Measurements from ENCODE around the gene IRAK4.
A peak's percentile ranks its signal among the peaks of the same experiment; 100 is the strongest.

The IRAK4 gene

DNA sequence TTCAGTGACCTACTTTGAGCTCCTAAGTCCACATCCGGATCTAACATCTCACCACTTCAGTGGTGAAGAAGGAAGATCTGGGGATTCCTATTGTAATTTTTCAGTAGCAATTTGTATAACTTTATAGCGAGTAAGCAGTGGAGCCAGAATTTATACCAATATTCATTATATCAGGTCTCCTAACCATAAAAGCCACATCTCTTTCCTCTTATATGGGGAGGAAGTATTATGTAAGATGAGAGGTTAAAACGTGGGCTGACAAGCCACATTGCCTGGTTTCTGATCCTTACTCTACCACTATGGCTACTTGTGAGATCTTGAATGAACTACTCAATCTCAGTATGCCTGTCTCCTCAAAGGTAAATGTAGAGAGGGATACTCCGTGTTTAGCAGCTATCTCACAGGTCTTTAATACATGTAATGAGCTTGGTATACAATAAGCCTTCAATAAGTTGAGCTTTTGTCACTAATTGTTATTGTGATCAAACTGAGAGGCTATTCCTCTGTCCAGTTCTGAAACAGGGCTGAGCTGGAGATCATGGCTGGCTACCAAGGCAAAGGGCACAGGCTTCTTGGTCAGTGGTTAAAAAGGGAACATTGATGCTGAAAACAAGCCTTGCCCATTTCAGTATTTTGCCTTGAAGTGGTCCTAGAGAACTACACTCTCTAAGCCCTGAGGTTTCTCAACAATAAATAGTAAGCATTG, 73.9 kb downstream of the IRAK4 start:
- Histone ChIP-seq H3K36me3 (ENCODE audit: insufficient read depth, low read length) (no peaks in the 10 kb centered on the region), H3K27ac (ENCODE audit: low read depth, low read length) (no peak overlapping the region), H3K27me3 (ENCODE audit: insufficient read depth, low read length) (no peaks in the 10 kb centered on the region), H3K4me3 (ENCODE audit: low read depth, low read length) (no peak overlapping the region), H3K4me1 (ENCODE audit: control insufficient read depth, insufficient read depth, low read length, unreplicated experiment) (peaks cover 5% of the 10 kb centered on the region), H3K79me2 (ENCODE audit: control insufficient read depth, insufficient read depth, low read length, unreplicated experiment) (no peaks in the 10 kb centered on the region), H2AFZ (ENCODE audit: low read length, unreplicated experiment) (no peak overlapping the region)

DNA sequence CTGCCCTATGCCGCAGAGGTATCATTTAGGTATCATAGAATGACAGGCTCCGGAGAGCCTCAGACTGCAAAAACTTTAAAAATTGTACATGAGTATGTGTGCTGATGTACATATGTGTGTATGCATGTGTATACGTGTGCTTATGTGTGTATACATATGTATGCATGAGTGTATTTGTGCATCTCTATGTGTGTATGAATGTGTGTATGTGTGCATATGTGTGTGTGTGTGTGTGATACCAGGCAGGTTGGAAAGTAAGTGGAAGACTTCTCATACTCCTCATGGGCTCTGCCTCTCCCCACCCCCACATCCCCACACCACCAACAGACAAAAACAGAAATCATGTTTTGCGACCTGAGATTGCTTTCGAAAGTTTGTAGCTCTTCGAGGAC, 76.5 kb downstream of the IRAK4 start:
- Histone ChIP-seq H3K27ac (ENCODE audit: low read depth, low read length) (no peak overlapping the region), H3K79me2 (ENCODE audit: control insufficient read depth, insufficient read depth, low read length, unreplicated experiment) (no peaks in the 10 kb centered on the region), H3K4me3 (ENCODE audit: low read depth, low read length) (peak overlapping the region; percentile 93), H3K36me3 (ENCODE audit: insufficient read depth, low read length) (no peaks in the 10 kb centered on the region), H3K27me3 (ENCODE audit: insufficient read depth, low read length) (no peaks in the 10 kb centered on the region), H2AFZ (ENCODE audit: low read length, unreplicated experiment) (peak overlapping the region; percentile 94), H3K4me1 (ENCODE audit: control insufficient read depth, insufficient read depth, low read length, unreplicated experiment) (peaks cover 5% of the 10 kb centered on the region)

DNA sequence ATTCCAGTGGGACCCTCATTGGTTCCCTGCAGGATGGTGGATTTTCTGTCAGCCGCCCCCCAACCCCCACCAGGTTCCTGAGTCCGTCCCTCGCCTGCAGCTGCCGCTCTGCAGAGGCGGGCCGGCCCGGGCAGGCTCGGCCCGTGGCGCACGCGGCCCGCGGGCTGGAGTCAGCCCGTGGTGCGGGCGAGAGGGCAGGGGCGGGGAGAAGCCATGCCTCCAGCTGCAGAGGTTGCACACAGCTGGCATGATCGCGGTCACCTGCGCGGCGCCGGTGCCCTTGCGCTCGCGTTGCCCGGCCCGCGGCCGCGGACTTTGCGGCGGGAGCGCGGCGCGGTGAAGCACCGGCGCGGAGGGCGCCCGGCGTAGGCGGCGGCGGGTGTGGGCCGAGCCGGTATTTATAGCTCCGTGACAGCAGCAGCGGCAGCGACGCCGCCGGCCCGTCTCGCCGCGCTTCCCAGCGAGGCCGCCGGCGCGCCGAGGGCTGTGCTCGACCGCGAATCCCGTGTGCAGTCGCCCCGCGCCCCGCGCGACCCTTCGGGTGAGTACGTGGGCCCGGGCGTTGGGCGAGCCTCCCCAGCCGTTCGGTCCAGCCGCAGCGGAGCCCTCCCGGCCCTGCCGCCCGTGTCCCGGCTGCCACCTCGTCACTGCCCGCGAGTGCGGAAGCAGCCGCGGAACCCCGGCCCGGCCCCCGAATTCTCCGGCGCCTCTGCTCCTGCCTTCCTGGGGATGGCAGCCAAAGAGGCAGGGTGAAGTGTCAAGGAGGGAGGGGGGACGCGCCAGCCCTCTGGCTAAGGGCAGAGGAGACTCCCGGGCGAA, 77.1 kb downstream of the IRAK4 start, which contains the start of gene TMEM117:
TMEM117 (plus strand) TSS at position 426 of the 819 bp plus-strand sequence.
- peak within 1 kb of the TSS; percentile 52; the same call in 1 of the 2 replicates for H3K27ac ChIP-seq (ENCODE audit: low read depth, low read length)
- no peaks in the 10 kb centered on the region for H3K27me3 ChIP-seq (ENCODE audit: insufficient read depth, low read length)
- no peaks in the 10 kb centered on the region for H3K79me2 ChIP-seq (ENCODE audit: control insufficient read depth, insufficient read depth, low read length, unreplicated experiment)
- peaks cover 5% of the 10 kb centered on the region for H3K4me1 ChIP-seq (ENCODE audit: control insufficient read depth, insufficient read depth, low read length, unreplicated experiment)
- H2AFZ ChIP-seq (ENCODE audit: low read length, unreplicated experiment): peak within 1 kb of the TSS; percentile 94
- H3K36me3 ChIP-seq (ENCODE audit: insufficient read depth, low read length): no peaks in the 10 kb centered on the region
- H3K4me3 ChIP-seq (ENCODE audit: low read depth, low read length): peak within 1 kb of the TSS; percentile 93

DNA sequence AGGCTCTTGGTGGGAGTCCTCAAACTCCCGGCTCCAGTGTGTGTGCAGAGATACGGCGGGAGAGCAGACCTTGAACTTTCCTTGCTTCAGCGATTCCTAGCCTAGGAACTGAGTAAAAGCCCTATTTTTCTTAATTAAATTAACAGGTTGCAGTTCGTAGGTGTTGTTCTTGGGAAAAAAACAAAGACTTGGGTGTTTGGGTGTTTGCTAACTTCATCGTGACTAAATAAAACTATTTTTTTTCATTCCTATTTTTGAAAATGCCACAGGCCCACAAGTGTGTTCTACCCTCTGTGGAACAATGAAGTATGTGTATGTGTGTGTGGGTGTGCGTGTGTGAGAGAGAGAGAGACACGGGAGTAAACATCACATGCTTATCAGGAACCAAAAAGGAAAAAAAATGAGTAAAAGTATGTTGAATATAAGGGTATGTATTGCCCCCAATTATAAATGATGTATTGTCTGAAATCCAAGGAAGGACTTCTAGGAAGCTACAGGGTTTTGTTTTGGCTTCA, 77.8 kb downstream of the IRAK4 start:
- H3K27me3 ChIP-seq (ENCODE audit: insufficient read depth, low read length): no peaks in the 10 kb centered on the region
- no peaks in the 10 kb centered on the region for H3K79me2 ChIP-seq (ENCODE audit: control insufficient read depth, insufficient read depth, low read length, unreplicated experiment)
- peak overlapping the region; percentile 52; the same call in 1 of the 2 replicates for H3K27ac ChIP-seq (ENCODE audit: low read depth, low read length)

More for the DNA sequence above, 77.8 kb downstream of the IRAK4 start:
- Histone ChIP-seq H3K4me3 (ENCODE audit: low read depth, low read length) (peak overlapping the region; percentile 93), H3K36me3 (ENCODE audit: insufficient read depth, low read length) (no peaks in the 10 kb centered on the region), H2AFZ (ENCODE audit: low read length, unreplicated experiment) (peak overlapping the region; percentile 94), H3K4me1 (ENCODE audit: control insufficient read depth, insufficient read depth, low read length, unreplicated experiment) (peaks cover 5% of the 10 kb centered on the region)
